Naive B cell (primary cell): ENCODE data around the gene SLC39A11. TPM values are rescaled to one million over a fixed set of nuclear protein-coding genes. Genes with fewer than 3 reads are reported as not detected.

Experiments used
- ATAC-seq, 2 donors: fragments of 150-1000 bp; cut with Tn5 transposase; 2 replicates each; pipeline ENCODE4 v1.10.0; 2021; ENCODE audit warnings: low read depth in 2 of 2, mild to moderate bottlenecking in 2 of 2, moderate library complexity in 2 of 2
- DNase-seq: peaks from one replicate; pipeline ENCODE4 v3.0.0; 2022
- H3K27ac Mint-ChIP-seq, 6 donors: one replicate each; pipeline ENCODE4 v1.8.0; 2020 to 2022; ENCODE audit warnings: mild to moderate bottlenecking in 6 of 6, mixed read lengths in 6 of 6, moderate library complexity in 5 of 6, inconsistent platforms in 2 of 6
- H3K27me3 Mint-ChIP-seq, 3 donors: one replicate each; pipeline ENCODE4 v1.8.0; 2021 to 2022; ENCODE audit warnings: mixed read lengths in 3 of 3, mild to moderate bottlenecking in 1 of 3
- H3K36me3 Mint-ChIP-seq, 2 donors: one replicate each; pipeline ENCODE4 v1.8.0; 2020 to 2022; ENCODE audit warnings: mixed read lengths in 2 of 2, inconsistent platforms in 1 of 2, mild to moderate bottlenecking in 1 of 2
- H3K4me1 Mint-ChIP-seq, 3 donors: one replicate each; pipeline ENCODE4 v1.8.0; 2020 to 2022; ENCODE audit warnings: mixed read lengths in 3 of 3, inconsistent platforms in 1 of 3, mild to moderate bottlenecking in 1 of 3, moderate library complexity in 1 of 3
- H3K4me3 Mint-ChIP-seq, 8 donors: one replicate each; pipeline ENCODE4 v1.8.0; 2020 to 2022; ENCODE audit warnings: mild to moderate bottlenecking in 8 of 8, mixed read lengths in 8 of 8, moderate library complexity in 8 of 8, inconsistent platforms in 2 of 8
- H3K9me3 Mint-ChIP-seq, 7 donors: one replicate each; pipeline ENCODE4 v1.8.0; 2020 to 2022; ENCODE audit warnings: mixed read lengths in 7 of 7, mild to moderate bottlenecking in 5 of 7, inconsistent platforms in 2 of 7, moderate library complexity in 1 of 7
- polyA plus RNA-seq, 6 donors: library from polyadenylated mRNA; unstranded; fragments of 300-500 nt; fragmentation: Illumina TruSeq; gene quantifications; one replicate each; pipeline ENCODE4 v1.2.3, GENCODE V29; 2021; ENCODE audit warnings: low read depth in 6 of 6

SLC39A11 gene
- polyA plus RNA-seq, 6 donors from 2014 or later = 8.5 to 15.2 (median 12.1) TPM

DNA sequence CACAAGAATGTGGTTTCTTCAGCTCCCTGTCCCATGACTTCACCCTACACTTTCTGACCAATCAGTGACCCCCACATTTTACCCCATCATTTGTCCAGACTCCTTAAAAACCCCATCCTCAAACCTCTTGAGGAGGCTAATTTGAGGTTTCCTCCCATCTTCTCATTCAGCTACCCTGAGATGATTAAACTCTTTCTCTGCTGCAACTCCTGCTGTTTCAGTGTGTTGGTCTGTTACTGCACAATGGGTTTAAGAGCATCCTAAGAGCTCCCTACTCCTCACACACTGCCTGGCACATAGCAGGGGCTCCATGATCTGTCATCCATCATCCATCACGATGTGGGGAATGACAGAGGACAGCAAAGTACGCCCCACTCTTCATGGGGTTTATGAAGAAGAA lies 212.6 kb downstream of the SLC39A11 start:
- H3K4me1 Mint-ChIP-seq = peaks cover 0 to 1% (median 0%) of the 10 kb centered on the region in 3 donors
- peaks cover 51 to 55% of the 10 kb centered on the region in 2 donors for H3K36me3 Mint-ChIP-seq
- no peaks in the 10 kb centered on the region for H3K27me3 Mint-ChIP-seq
- no peak for ATAC-seq
- no peak for DNase-seq
- no peak overlapping the region for H3K27ac Mint-ChIP-seq
- H3K4me3 Mint-ChIP-seq = no peak overlapping the region
- peaks cover 21 to 54% (median 36%) of the 10 kb centered on the region in 7 donors for H3K9me3 Mint-ChIP-seq

DNA sequence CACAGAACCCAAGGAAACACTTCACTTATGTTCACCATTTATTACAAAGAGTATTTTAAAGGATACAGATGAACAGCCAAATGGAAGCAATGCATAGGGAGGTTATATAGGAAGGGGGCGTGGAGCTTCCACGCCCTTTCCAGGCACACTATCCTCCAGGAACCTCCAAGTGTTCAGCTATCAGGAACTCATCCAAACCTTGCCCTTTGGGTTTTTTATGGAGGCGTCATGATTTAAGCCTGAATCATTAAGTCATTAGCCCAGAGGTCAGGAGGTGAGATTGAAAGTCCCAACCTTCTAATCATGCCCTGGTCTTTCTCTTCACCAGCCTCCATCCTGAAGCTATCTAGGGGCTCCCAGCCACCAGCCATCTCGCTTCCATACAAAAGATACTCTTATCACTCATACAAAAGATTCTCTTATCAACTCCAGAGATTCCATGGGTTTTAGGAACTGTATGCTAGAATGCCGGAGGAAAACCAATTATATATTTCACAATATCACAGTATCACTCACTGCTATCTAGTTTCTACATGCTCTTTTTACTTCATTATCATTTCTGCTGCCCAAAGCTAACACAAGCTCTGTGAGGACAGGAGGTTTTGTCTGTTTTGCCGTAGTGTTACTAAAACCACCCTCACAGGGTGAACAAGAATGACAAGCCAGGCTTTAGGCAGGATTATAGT lies 213.4 kb downstream of the SLC39A11 start:
- H3K36me3 Mint-ChIP-seq = peaks cover 55 to 63% of the 10 kb centered on the region in 2 donors
- H3K4me3 Mint-ChIP-seq = no peak overlapping the region
- H3K4me1 Mint-ChIP-seq = peaks cover 0 to 4% (median 0%) of the 10 kb centered on the region in 3 donors
- peak overlapping the region in 1 of 6 donors; percentile 6 for H3K27ac Mint-ChIP-seq
- H3K27me3 Mint-ChIP-seq = no peaks in the 10 kb centered on the region
- no peak for DNase-seq
- no peak for ATAC-seq
- H3K9me3 Mint-ChIP-seq = peaks cover 25 to 58% (median 38%) of the 10 kb centered on the region in 7 donors

DNA sequence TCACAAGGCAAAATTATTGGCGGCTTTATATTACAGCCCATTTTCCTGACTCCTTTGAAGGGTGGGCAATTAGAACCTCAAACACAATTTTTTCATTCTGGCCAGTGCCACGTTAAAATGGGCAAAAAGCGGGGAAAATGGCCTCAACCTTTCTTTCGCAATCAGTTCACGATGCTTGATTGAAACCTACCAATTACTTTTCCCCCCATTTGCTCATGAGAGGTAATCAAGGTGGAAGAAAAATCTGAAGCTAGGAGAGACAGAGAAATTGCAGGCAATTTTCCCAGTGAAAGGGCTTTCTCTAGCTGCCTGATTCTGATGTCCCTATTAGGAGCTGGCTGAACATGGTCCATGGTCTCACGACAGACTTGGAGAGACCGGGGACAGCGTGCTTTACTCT lies 215.1 kb downstream of the SLC39A11 start:
- ATAC-seq = no peak
- no peak for DNase-seq
- peaks cover 0 to 4% (median 0%) of the 10 kb centered on the region in 3 donors for H3K4me1 Mint-ChIP-seq
- peaks cover 25 to 56% (median 38%) of the 10 kb centered on the region in 7 donors for H3K9me3 Mint-ChIP-seq
- H3K36me3 Mint-ChIP-seq = peaks cover 62 to 70% of the 10 kb centered on the region in 2 donors
- H3K27me3 Mint-ChIP-seq = no peaks in the 10 kb centered on the region
- H3K4me3 Mint-ChIP-seq = no peak overlapping the region
- H3K27ac Mint-ChIP-seq = no peak overlapping the region

DNA sequence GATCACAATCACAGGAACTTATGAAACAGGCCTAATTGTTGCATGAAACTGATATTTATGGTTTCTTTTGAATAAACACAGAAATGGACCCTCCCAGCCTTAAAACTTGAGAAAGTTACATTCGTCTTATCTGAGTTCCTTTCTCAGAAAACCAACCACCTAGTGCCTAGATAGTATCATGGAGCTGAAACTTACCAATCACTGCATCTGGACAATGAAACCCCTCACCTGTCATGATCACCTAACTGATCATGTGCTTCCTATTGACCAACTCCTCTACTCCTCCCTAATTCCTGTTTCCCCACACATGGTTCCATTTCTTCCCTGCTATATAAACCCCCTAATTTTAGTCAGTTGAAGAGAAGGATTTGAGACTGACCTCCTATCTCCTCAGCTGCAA lies 216.1 kb downstream of the SLC39A11 start:
- H3K27ac Mint-ChIP-seq = no peak overlapping the region
- H3K4me1 Mint-ChIP-seq = peaks cover 0 to 4% (median 0%) of the 10 kb centered on the region in 3 donors
- H3K27me3 Mint-ChIP-seq = no peaks in the 10 kb centered on the region
- H3K36me3 Mint-ChIP-seq = peaks cover 54 to 65% of the 10 kb centered on the region in 2 donors
- no peak for ATAC-seq
- no peak for DNase-seq
- H3K9me3 Mint-ChIP-seq = peaks cover 25 to 52% (median 38%) of the 10 kb centered on the region in 7 donors
- no peak overlapping the region for H3K4me3 Mint-ChIP-seq

DNA sequence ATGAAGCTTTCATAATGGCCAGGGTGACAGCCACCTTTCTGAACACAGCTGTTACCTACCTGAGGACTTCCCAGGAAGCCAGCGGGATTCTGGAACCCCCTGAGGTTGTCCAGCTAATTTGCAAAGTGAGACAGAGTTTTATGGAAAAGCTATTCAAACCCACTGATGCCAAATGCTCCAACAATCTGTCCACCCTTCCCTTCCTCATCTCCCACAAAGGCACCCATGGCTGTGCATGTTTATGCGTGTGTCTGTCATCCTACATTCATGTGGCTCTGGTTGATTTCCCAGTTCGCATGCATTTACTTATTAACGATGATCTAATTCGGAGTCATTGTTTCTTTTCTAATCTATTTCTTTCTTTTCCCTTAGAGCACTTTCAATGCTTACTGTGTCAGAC lies 217.1 kb downstream of the SLC39A11 start:
- Mint-ChIP-seq H3K4me3 (no peak overlapping the region), H3K36me3 (peaks cover 53 to 62% of the 10 kb centered on the region in 2 donors), H3K4me1 (peaks cover 0 to 4% (median 0%) of the 10 kb centered on the region in 3 donors), H3K9me3 (peaks cover 25 to 52% (median 37%) of the 10 kb centered on the region in 7 donors), H3K27me3 (no peaks in the 10 kb centered on the region), H3K27ac (no peak overlapping the region)
- no peak for DNase-seq
- ATAC-seq = no peak

DNA sequence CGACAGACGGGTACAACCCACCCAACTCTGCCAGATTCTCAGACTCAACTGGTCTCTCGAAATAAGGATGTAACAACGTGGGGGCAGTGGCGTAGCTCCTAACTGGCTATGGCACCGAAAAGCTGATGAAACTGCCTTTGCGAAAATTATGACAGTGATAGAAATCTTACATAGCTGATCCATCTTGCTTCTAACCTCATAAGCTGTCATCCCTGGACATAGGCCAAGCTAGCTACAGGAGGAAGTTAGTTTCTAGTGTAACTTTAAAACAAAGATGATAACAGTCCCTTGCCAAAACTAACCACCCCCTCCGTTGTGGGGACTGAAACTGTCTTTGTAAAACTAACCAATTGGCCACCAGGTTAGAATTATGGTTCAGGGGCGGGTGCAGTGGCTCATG lies 220.1 kb downstream of the SLC39A11 start:
- Mint-ChIP-seq H3K4me1 (peaks cover 0 to 4% (median 0%) of the 10 kb centered on the region in 3 donors), H3K27me3 (no peaks in the 10 kb centered on the region), H3K4me3 (no peak overlapping the region), H3K9me3 (peaks cover 15 to 27% (median 19%) of the 10 kb centered on the region in 7 donors), H3K36me3 (peaks cover 33 to 41% of the 10 kb centered on the region in 2 donors), H3K27ac (no peak overlapping the region)
- DNase-seq (no peak), ATAC-seq (no peak)

DNA sequence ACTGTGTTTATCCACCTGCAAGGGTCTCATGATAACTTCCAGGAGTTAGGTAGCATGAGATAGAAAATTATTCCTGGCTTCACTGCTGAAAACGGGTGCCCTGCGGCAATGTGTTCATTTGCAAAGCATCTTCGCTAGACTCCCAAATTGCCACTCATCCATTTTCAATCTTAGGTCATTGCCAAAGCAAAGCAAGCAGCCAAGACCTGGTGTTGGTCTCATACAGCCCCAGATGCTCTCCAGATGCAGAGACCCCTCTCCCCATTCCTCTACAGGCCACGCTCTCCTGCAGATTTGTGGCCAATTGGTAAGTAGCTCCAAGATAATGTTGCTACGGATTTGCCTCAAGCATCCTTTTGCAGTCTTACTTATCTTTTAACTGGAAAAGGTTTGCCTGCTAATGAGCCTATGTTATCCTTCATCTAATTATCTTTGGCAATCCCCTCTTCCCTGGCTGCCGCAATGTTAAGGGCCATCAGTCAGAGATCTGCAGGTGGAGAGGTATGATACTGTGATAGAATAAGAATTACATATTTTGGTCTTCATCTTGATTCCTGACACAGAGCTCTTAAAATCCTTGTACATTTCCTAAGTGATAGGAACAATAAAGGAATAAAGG lies 222.0 kb downstream of the SLC39A11 start:
- Mint-ChIP-seq H3K36me3 (peaks cover 21 to 23% of the 10 kb centered on the region in 2 donors), H3K9me3 (peaks cover 0 to 9% (median 3%) of the 10 kb centered on the region in 7 donors), H3K4me1 (peaks cover 0 to 4% (median 0%) of the 10 kb centered on the region in 3 donors), H3K4me3 (no peak overlapping the region), H3K27me3 (no peaks in the 10 kb centered on the region), H3K27ac (peak overlapping the region in 1 of 6 donors; percentile 24)
- ATAC-seq (no peak), DNase-seq (no peak)

DNA sequence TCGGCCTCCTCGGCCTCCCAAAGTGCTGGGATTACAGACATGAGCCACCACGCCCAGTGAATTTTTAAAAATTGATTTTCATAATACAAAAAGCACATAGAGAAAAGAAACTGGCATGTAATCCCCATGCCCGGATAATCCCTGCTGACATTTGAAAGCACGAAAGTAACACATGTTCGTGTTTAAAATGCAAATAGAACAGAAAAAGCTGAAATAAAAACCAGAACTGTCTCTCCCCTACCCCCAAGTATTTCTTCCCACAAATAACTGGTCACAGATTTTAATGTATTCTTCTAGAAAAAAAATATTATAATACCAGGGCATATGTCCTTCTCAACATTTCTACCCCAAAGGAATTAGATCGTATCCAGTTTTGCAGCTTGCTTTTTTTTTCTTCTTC lies 222.9 kb downstream of the SLC39A11 start:
- ATAC-seq = no peak
- Mint-ChIP-seq H3K27me3 (no peaks in the 10 kb centered on the region), H3K4me1 (peaks cover 0 to 5% (median under 1%) of the 10 kb centered on the region in 3 donors), H3K36me3 (peaks cover 15 to 16% of the 10 kb centered on the region in 2 donors), H3K4me3 (no peak overlapping the region), H3K27ac (no peak overlapping the region), H3K9me3 (peaks cover 0 to 4% (median 0%) of the 10 kb centered on the region in 7 donors)
- DNase-seq = no peak

DNA sequence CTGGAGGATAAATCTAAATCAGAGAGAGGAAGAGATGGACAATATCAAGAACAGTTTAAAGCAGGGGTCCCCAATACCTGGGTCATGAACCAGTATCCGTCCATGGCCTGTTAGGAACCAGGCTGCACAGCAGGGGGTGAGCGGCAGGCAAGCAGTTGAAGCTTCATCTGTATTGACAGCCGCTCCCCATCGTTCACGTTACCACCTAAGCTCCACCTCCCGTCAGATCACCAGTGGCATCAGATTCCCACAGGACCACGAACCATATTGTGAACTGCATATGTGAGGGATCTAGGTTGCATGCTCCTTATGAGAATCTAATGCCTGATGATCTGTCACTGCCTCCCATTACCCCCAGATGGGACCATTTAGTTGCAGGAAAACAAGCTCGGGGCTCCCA lies 226.5 kb downstream of the SLC39A11 start:
- Mint-ChIP-seq H3K36me3 (peaks cover 0 to 7% of the 10 kb centered on the region in 2 donors), H3K4me1 (peaks cover 0 to 7% (median 4%) of the 10 kb centered on the region in 3 donors), H3K27me3 (no peaks in the 10 kb centered on the region), H3K9me3 (no peaks in the 10 kb centered on the region), H3K4me3 (no peak overlapping the region), H3K27ac (no peak overlapping the region)
- ATAC-seq = no peak
- no peak for DNase-seq

DNA sequence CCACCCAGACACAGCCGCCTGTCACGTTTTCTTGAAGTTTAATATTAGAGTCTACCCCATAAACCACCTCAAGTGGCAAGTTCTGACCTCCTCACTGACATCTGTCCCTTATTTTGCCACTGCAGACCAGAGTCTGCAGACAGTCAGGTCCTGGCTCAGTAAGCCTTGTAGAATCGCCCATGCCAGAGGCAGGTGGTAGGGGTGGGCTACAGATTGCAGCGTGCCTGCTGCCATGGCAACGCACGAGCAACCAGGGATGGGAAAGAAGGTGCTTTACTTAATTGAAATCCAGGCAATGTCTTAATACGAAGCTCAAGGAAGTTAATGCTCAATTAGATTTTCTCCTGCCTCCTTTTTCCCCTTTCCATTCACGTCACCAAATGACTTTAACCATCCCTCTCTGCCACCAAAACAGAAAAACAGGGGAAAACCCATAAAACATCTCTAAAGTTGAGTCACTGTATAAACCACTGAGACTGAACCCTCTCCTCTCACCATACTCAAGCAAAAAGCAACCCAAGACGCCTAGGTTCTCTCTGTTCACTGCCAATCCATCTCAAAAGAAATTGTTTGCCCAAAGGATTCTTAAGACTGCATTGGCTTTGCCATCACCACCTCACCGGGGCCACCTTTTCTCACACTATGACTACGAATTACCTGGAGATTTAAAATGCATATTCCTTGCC lies 228.8 kb downstream of the SLC39A11 start:
- peak overlapping the region in 1 of 6 donors; percentile 52 for H3K27ac Mint-ChIP-seq
- no peak for ATAC-seq
- H3K4me1 Mint-ChIP-seq = peaks cover 0 to 8% (median 7%) of the 10 kb centered on the region in 3 donors
- peaks cover 0 to 3% (median 1%) of the 10 kb centered on the region in 7 donors for H3K9me3 Mint-ChIP-seq
- peaks cover 9 to 20% of the 10 kb centered on the region in 2 donors for H3K36me3 Mint-ChIP-seq
- H3K4me3 Mint-ChIP-seq = no peak overlapping the region
- H3K27me3 Mint-ChIP-seq = no peaks in the 10 kb centered on the region
- DNase-seq = no peak

DNA sequence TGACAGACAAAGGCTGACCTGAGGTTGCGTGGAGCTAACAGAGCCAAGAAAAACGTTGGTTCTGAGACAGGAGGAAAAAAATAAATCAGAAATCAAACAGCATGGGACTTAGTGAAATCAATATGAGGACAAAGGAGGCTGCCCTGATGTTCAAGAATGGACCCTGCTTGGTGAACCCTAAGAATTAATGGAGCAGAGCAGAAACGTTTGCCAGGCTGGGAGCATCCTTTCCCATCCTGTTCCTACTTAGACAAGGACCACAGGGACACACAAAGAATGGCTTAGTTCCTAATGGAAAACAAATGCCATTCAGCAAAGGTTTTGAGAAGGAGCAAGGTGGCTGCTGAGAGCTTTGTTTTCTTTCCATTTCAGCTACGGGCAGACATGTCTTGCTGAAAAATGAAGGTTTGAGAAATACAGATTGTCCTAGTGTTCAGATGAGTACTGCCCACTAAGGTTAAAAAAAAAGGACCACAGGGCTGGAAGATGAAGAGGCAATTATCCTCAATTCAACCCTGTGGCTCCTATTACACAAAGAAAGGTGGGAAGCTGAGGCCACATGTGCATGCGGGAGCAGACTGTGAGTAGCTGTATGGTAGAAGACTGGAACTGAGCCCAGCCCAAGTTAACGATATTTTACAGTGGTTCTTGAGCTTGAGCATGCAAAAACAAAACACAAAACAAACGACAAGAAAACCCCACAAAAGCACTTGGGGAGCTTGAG lies 230.1 kb downstream of the SLC39A11 start:
- DNase-seq (no peak), ATAC-seq (no peak)
- H3K4me3 Mint-ChIP-seq = no peak overlapping the region
- H3K27ac Mint-ChIP-seq = peak overlapping the region in 1 of 6 donors; percentile 47
- H3K4me1 Mint-ChIP-seq = peaks cover 0 to 8% (median 7%) of the 10 kb centered on the region in 3 donors
- peaks cover 0 to 8% (median 2%) of the 10 kb centered on the region in 7 donors for H3K9me3 Mint-ChIP-seq
- H3K27me3 Mint-ChIP-seq = no peaks in the 10 kb centered on the region
- peaks cover 9 to 24% of the 10 kb centered on the region in 2 donors for H3K36me3 Mint-ChIP-seq

DNA sequence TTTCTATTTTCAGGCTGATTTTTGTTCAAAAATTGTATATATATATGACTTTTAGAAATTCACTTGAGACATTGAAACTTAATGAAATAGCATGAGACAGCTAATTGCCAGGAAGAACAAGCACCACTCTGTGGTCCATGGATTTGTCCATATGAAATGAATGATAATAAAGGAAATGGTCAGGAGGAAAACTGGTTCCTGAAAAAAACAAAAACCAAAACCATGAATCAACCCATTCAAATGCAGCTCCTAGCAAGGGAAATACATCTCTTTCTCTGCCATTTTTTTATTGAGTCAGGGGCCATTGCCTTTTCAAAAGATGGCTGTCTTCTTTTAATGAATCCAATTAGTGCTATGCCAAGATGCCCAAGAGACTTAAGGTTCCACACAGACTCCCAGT lies 230.7 kb downstream of the SLC39A11 start:
- Mint-ChIP-seq H3K27me3 (no peaks in the 10 kb centered on the region), H3K9me3 (peaks cover 0 to 8% (median 2%) of the 10 kb centered on the region in 7 donors), H3K36me3 (peaks cover 9 to 24% of the 10 kb centered on the region in 2 donors), H3K4me1 (peaks cover 0 to 8% (median 7%) of the 10 kb centered on the region in 3 donors), H3K27ac (peak overlapping the region in 1 of 6 donors; percentile 47), H3K4me3 (no peak overlapping the region)
- DNase-seq = no peak
- ATAC-seq = no peak

DNA sequence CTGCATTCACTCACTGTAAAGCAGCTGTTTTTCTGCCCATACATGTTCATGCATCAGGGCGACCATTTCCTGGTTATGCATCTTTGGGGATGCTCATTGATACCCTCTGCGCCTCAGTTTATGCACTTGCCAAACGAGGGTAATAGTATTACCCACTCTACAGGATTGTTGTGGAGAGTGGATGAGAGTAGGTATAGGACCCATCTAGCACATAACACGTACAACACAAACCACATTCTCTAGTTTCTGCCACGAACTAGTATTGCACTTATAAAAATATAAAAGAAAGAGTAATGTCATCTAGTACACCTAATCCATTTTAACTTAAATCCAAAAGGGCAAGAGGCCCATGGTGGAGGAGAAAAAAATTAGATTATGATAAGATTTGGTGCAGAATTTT lies 231.7 kb downstream of the SLC39A11 start:
- Mint-ChIP-seq H3K27me3 (no peaks in the 10 kb centered on the region), H3K36me3 (peaks cover 9 to 24% of the 10 kb centered on the region in 2 donors), H3K27ac (no peak overlapping the region), H3K4me1 (peaks cover 0 to 8% (median 7%) of the 10 kb centered on the region in 3 donors), H3K9me3 (peaks cover 0 to 8% (median 2%) of the 10 kb centered on the region in 7 donors), H3K4me3 (no peak overlapping the region)
- ATAC-seq (no peak), DNase-seq (no peak)
